Endothelial cell of umbilical vein (primary cell): ENCODE measurements around the gene C12orf60. TPM values are rescaled to one million over a fixed set of nuclear protein-coding genes. Genes with fewer than 3 reads are reported as not detected.
A peak's percentile ranks its signal among the peaks of the same experiment; 100 is the strongest.

Source experiments
- BruUV-seq: library from RNA; stranded (reverse); fragments of 400-500 nt; replicated peaks from 2 replicates; lab custom pipeline; 2021; lab: Mats Ljungman, UMichigan
- CTCF ChIA-PET: fragments of 300-600, 350-600 bp; sonication (Branson Sonifier 250); formaldehyde crosslinking; loops from one replicate; lab custom pipeline; 2021; ENCODE audit warnings: antibody characterized with exemption, inconsistent platforms; lab: Charles Lee
- POLR2A ChIA-PET: fragments of 300-600, 350-600 bp; sonication (Branson Sonifier 250); formaldehyde crosslinking; loops from one replicate; lab custom pipeline; 2021; ENCODE audit warnings: antibody characterized with exemption, inconsistent platforms; lab: Charles Lee
- DNase-seq: peaks from one replicate; pipeline ENCODE4 v3.0.0-alpha.2; 2011; ENCODE audit warnings: low read depth, low spot score
- FAIRE-seq: peaks from 2 replicates; lab custom pipeline; 2011; peaks lifted over from hg19 to GRCh38; lab: Jason Lieb, UNC
- H2AFZ ChIP-seq: 2 replicates; pipeline ENCODE4 v1.6.0; 2012; ENCODE audit warnings: low read depth, low read length, control low read depth, inconsistent platforms
- H3K27ac ChIP-seq: 2 replicates; pipeline ENCODE4 v1.5.1; 2011; ENCODE audit warnings: low read depth, mild to moderate bottlenecking, control low read depth, low read length, moderate library complexity; ENCODE audit not compliant: insufficient read depth
- H3K27me3 ChIP-seq, 2 experiments: 2 replicates each; pipeline versions ENCODE4 v1.6.0 to v1.6.1; 2011; ENCODE audit warnings: low read length in 2 of 2, mixed read lengths in 1 of 2; ENCODE audit not compliant: control insufficient read depth in 2 of 2, insufficient read depth in 2 of 2
- H3K36me3 ChIP-seq, 2 experiments: 2 replicates in 1 of 2; 3 replicates in 1 of 2; pipeline ENCODE4 v1.5.1; 2011; ENCODE audit warnings: low read length in 2 of 2, mild to moderate bottlenecking in 1 of 2, moderate library complexity in 1 of 2; ENCODE audit not compliant: control insufficient read depth in 2 of 2, insufficient read depth in 2 of 2; ENCODE audit errors: extremely low read depth in 1 of 2
- H3K4me1 ChIP-seq: 3 replicates; pipeline ENCODE4 v1.5.1; 2011; ENCODE audit warnings: mild to moderate bottlenecking, low read length; ENCODE audit not compliant: control insufficient read depth, insufficient read depth; ENCODE audit errors: extremely low read depth
- H3K4me2 ChIP-seq: 2 replicates; pipeline ENCODE4 v1.6.1; 2011; ENCODE audit warnings: low read length, control low read depth, mixed read lengths; ENCODE audit not compliant: insufficient read depth
- H3K4me3 ChIP-seq, 3 experiments: fragments of 200-600 bp in 1 of 3; sonication (generic), shearing (Covaris generic) in 1 of 3; replicated peaks in 1 of 3; 2 replicates each; pipeline ENCODE4 v1.5.1; 2011 to 2016; ENCODE audit warnings: control low read depth in 3 of 3, low read length in 3 of 3, mild to moderate bottlenecking in 2 of 3, inconsistent platforms in 1 of 3, low read depth in 1 of 3, moderate library complexity in 1 of 3; ENCODE audit not compliant: insufficient read depth in 1 of 3
- H3K79me2 ChIP-seq: 2 replicates; pipeline ENCODE4 v1.6.0; 2012; ENCODE audit warnings: low read length, inconsistent platforms; ENCODE audit not compliant: control insufficient read depth, insufficient read depth
- H3K9ac ChIP-seq: replicated peaks from 2 replicates; pipeline ENCODE3; 2011; ENCODE audit warnings: low read length, control low read depth; ENCODE audit not compliant: insufficient read depth; ENCODE audit errors: extremely low read depth
- H3K9me1 ChIP-seq: replicated peaks from 3 replicates; pipeline ENCODE4 v1.6.0; 2011; ENCODE audit warnings: mild to moderate bottlenecking, low read length; ENCODE audit not compliant: control insufficient read depth, insufficient read depth; ENCODE audit errors: extremely low read depth
- H3K9me3 ChIP-seq: replicated peaks from 2 replicates; pipeline ENCODE4 v1.5.1; 2012; ENCODE audit warnings: low read length, inconsistent platforms; ENCODE audit not compliant: control insufficient read depth, insufficient read depth
- H4K20me1 ChIP-seq: replicated peaks from 2 replicates; pipeline ENCODE3; 2011; ENCODE audit warnings: mild to moderate bottlenecking, low read length; ENCODE audit not compliant: control insufficient read depth, insufficient read depth; ENCODE audit errors: extremely low read depth
- EZH2 ChIP-seq: IDR thresholded peaks from 2 replicates; pipeline ENCODE4 v1.6.1; 2012; ENCODE audit warnings: borderline replicate concordance, low read depth, mild to moderate bottlenecking, moderate library complexity, low read length, inconsistent platforms; ENCODE audit not compliant: severe bottlenecking
- MYC ChIP-seq: IDR thresholded peaks from one replicate; pipeline ENCODE4 v1.6.1; 2011; ENCODE audit warnings: mild to moderate bottlenecking, low read depth, low read length
- POLR2A ChIP-seq: IDR thresholded peaks from 2 replicates; pipeline ENCODE4 v1.6.1; 2012; ENCODE audit warnings: low read depth, mild to moderate bottlenecking, control low read depth, low read length
- POLR2AphosphoS5 ChIP-seq: IDR thresholded peaks from 2 replicates; pipeline ENCODE4 v1.6.1; 2012; ENCODE audit warnings: low read depth, mild to moderate bottlenecking, control low read depth, low read length, moderate library complexity; ENCODE audit not compliant: insufficient read depth
- dilution Hi-C: fragments of 300-500 bp; cut with MboI; formaldehyde crosslinking; loops from one replicate; pipeline ENCODE4 v1.15.0; 2019; ENCODE audit warnings: low sequenced_read_pairs; ENCODE audit not compliant: extremely low pct_ligation_motif_present
- intact Hi-C: fragments of 100-400 bp; cut with micrococcal nuclease; formaldehyde crosslinking; loops from one replicate; pipeline ENCODE4 v1.10.0; 2022
- polyA plus RNA-seq, 4 experiments: library from polyadenylated mRNA; depleted of rRNA in 3 of 4; stranded (reverse) in 3 of 4; unstranded in 1 of 4; fragments of >200 nt; gene quantifications; 2 replicates each; pipeline versions ENCODE4 v1.2.1 to v1.2.3, GENCODE V29; 2011 to 2012; ENCODE audit warnings: missing spikeins in 1 of 4
- total RNA-seq: library from RNA; stranded (reverse); gene quantifications from 2 replicates; pipeline ENCODE4 v1.2.3, GENCODE V29; 2021
- TF ChIP-seq, protein P1 (sequence below): IDR thresholded peaks from 2 replicates; pipeline ENCODE4 v1.6.1; 2011; ENCODE audit not compliant: insufficient read depth, insufficient read length
- TF ChIP-seq, protein P2 (sequence below), 2 donors: IDR thresholded peaks; 1 replicate in 1 of 2; 2 replicates in 1 of 2; pipeline ENCODE4 v1.5.1; 2011; ENCODE audit warnings: low read length in 2 of 2, mild to moderate bottlenecking in 2 of 2, moderate library complexity in 2 of 2, control low read depth in 1 of 2, inconsistent platforms in 1 of 2, low read depth in 1 of 2; ENCODE audit not compliant: insufficient read depth in 1 of 2; ENCODE audit errors: extremely low read depth in 1 of 2

C12orf60 gene
- total and polyA plus RNA-seq, 2 donors (not counting 3 experiments of a cell fraction or from before 2014, with no cell fraction given), result 0.52 to 1.3 TPM

DNA sequence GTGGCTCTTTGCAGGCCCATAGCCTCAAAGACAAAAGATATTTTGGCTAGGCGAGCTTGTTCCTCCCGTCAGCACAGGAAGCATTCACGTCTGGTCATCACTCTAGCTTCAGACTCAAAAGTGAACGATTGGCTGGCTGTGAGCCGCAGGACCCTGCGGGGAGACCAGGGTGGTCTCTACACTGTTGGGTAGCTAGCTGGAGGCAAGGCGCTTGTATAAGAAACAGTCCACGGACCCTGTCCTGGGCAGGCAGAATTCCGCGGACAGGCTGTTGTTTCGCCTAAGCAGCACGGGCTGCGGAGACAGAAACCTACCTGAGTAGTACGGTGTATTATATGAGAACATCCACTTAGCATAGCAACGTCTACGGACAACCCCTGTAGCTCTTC, 29.8 kb upstream of the C12orf60 start:
- Histone ChIP-seq H3K4me1 (peaks cover 21% of the 10 kb centered on the region), H3K9ac (peak overlapping the region; percentile 36), H3K9me3 (no peaks in the 10 kb centered on the region), H3K4me3 (peak overlapping the region; percentile 50 to 78 (median 60)), H2AFZ (peak overlapping the region; percentile 69), H4K20me1 (no peaks in the 10 kb centered on the region), H3K36me3 (no peaks in the 10 kb centered on the region), H3K27me3 (no peaks in the 10 kb centered on the region), H3K27ac (peak overlapping the region; percentile 14), H3K9me1 (no peaks in the 10 kb centered on the region), H3K79me2 (peaks cover 19% of the 10 kb centered on the region), H3K4me2 (peak overlapping the region; percentile 55)
- no TSS peak for BruUV-seq
- ChIA-PET CTCF (interaction anchor here (1.0 to 2.4 kb wide), 4 partner anchors 11 to 222 kb away, joined by 3 to 11 read pairs (median 5); partner anchors contain the start of genes C12orf60 and WBP11), POLR2A (interaction anchor here (0.9 to 1.4 kb wide), 3 partner anchors 11 to 74 kb away, joined by 3 to 5 read pairs (median 3); partner anchors contain the start of genes C12orf60 and WBP11)
- dilution Hi-C loops (no loop called here), intact Hi-C loops (loop anchor here (1.0 to 5.0 kb wide), 8 partner anchors 30 to 1109 kb away; partner anchors contain the start of genes ARHGDIB, ART4, ATF7IP and C12orf60)
- DNase-seq, result no peak
- TF ChIP-seq POLR2A (no peak), MYC (no peak), EZH2 (no peak), POLR2AphosphoS5 (no peak)
- TF ChIP-seq, protein P1, sequence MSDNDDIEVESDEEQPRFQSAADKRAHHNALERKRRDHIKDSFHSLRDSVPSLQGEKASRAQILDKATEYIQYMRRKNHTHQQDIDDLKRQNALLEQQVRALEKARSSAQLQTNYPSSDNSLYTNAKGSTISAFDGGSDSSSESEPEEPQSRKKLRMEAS, result no peak
- TF ChIP-seq, protein P2, sequence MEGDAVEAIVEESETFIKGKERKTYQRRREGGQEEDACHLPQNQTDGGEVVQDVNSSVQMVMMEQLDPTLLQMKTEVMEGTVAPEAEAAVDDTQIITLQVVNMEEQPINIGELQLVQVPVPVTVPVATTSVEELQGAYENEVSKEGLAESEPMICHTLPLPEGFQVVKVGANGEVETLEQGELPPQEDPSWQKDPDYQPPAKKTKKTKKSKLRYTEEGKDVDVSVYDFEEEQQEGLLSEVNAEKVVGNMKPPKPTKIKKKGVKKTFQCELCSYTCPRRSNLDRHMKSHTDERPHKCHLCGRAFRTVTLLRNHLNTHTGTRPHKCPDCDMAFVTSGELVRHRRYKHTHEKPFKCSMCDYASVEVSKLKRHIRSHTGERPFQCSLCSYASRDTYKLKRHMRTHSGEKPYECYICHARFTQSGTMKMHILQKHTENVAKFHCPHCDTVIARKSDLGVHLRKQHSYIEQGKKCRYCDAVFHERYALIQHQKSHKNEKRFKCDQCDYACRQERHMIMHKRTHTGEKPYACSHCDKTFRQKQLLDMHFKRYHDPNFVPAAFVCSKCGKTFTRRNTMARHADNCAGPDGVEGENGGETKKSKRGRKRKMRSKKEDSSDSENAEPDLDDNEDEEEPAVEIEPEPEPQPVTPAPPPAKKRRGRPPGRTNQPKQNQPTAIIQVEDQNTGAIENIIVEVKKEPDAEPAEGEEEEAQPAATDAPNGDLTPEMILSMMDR (IDR thresholded peaks at IDR 0.05; ENCODE audit: extremely low read depth in 1 of 2, insufficient read depth in 1 of 2, low read depth in 1 of 2, low read length in 2 of 2), result no peak
- no peak for FAIRE-seq
